SK-N-SH (cell line): Measurements from ENCODE around the gene BBIP1. TPM values are rescaled to one million over a fixed set of nuclear protein-coding genes. Genes with fewer than 3 reads are reported as not detected.

Experiments
- CTCF ChIA-PET: fragments of 300-600, 350-600 bp; formaldehyde crosslinking; extraction: SDS; loops from one replicate; lab custom pipeline; 2021; lab: Yijun Ruan, JAX
- POLR2A ChIA-PET: fragments of 350-600 bp; sonication (Branson Sonifier 250); formaldehyde crosslinking; extraction: SDS; loops from one replicate; lab custom pipeline; 2020; ENCODE audit warnings: antibody characterized with exemption, inconsistent platforms; lab: Yijun Ruan, JAX
- DNase-seq: peaks from one replicate; pipeline ENCODE4 v3.0.0; 2012
- H2AFZ ChIP-seq: fragments of 200-600 bp; sonication (generic); 2 replicates; pipeline ENCODE4 v1.8.1; 2016; ENCODE audit warnings: antibody characterized with exemption, mild to moderate bottlenecking, low read depth
- H3F3A ChIP-seq: fragments of 200-600 bp; sonication (generic); replicated peaks from 2 replicates; pipeline ENCODE3; 2016; ENCODE audit warnings: antibody characterized with exemption, mild to moderate bottlenecking; ENCODE audit not compliant: insufficient read depth
- H3K27ac ChIP-seq, 2 experiments: fragments of 200-500 bp in 1 of 2; fragments of 200-600 bp in 1 of 2; sonication (Bioruptor generic) in 1 of 2; sonication (generic), shearing (Covaris generic) in 1 of 2; 2 replicates each; pipeline versions ENCODE4 v1.5.1 to v1.6.1; 2014 to 2016; ENCODE audit warnings: low read depth in 2 of 2, inconsistent platforms in 1 of 2, low read length in 1 of 2, mild to moderate bottlenecking in 1 of 2, mixed read lengths in 1 of 2
- H3K27me3 ChIP-seq: fragments of 200-600 bp; sonication (generic), shearing (Covaris generic); 2 replicates; pipeline ENCODE4 v1.6.1; 2016; ENCODE audit warnings: mixed run types; ENCODE audit not compliant: insufficient read depth
- H3K36me3 ChIP-seq, 2 experiments: fragments of 200-500 bp in 1 of 2; fragments of 200-600 bp in 1 of 2; sonication (Bioruptor generic) in 1 of 2; sonication (generic) in 1 of 2; replicated peaks in 1 of 2; 2 replicates each; pipeline versions ENCODE3 to v1.5.1; 2014 to 2016; ENCODE audit warnings: low read length in 1 of 2, mild to moderate bottlenecking in 1 of 2; ENCODE audit not compliant: insufficient read depth in 2 of 2, control insufficient read depth in 1 of 2
- H3K4me1 ChIP-seq, 2 experiments: fragments of 200-500 bp in 1 of 2; fragments of 200-600 bp in 1 of 2; sonication (Bioruptor generic) in 1 of 2; sonication (generic), shearing (Covaris generic) in 1 of 2; 2 replicates each; pipeline versions ENCODE4 v1.5.1 to v1.6.1; 2014 to 2016; ENCODE audit warnings: low read depth in 1 of 2, low read length in 1 of 2, mixed run types in 1 of 2; ENCODE audit not compliant: insufficient read depth in 2 of 2, control insufficient read depth in 1 of 2
- H3K4me2 ChIP-seq: fragments of 200-600 bp; sonication (generic), shearing (Covaris generic); 2 replicates; pipeline ENCODE4 v1.6.1; 2017; ENCODE audit warnings: mixed run types
- H3K4me3 ChIP-seq, 2 experiments: fragments of 200-500 bp in 1 of 2; fragments of 200-600 bp in 1 of 2; sonication (Bioruptor generic) in 1 of 2; sonication (generic), shearing (Covaris generic) in 1 of 2; 2 replicates each; pipeline versions ENCODE4 v1.5.1 to v1.8.1; 2014 to 2016; ENCODE audit warnings: low read depth in 2 of 2, inconsistent platforms in 1 of 2, low read length in 1 of 2, mild to moderate bottlenecking in 1 of 2, mixed read lengths in 1 of 2, moderate library complexity in 1 of 2
- H3K79me2 ChIP-seq: fragments of 200-600 bp; sonication (generic); 2 replicates; pipeline ENCODE4 v1.8.1; 2017; ENCODE audit warnings: mild to moderate bottlenecking; ENCODE audit not compliant: insufficient read depth
- H3K9ac ChIP-seq: fragments of 200-600 bp; sonication (generic); 2 replicates; pipeline ENCODE4 v1.6.1; 2017; ENCODE audit warnings: mixed run types
- H3K9me2 ChIP-seq: fragments of 200-600 bp; sonication (generic); 2 replicates; pipeline ENCODE4 v1.6.1; 2017; ENCODE audit warnings: mixed run types
- H3K9me3 ChIP-seq: fragments of 200-600 bp; sonication (generic); 2 replicates; pipeline ENCODE4 v1.6.1; 2017; ENCODE audit warnings: mixed run types, mild to moderate bottlenecking, moderate library complexity
- H4K20me1 ChIP-seq: fragments of 200-600 bp; sonication (generic); 2 replicates; pipeline ENCODE4 v1.6.1; 2017; ENCODE audit warnings: mild to moderate bottlenecking, mixed run types; ENCODE audit not compliant: insufficient read depth
- ELF1 ChIP-seq: IDR thresholded peaks from 2 replicates; pipeline ENCODE4 v1.4.0; 2012
- FOXM1 ChIP-seq: IDR thresholded peaks from 2 replicates; pipeline ENCODE4 v1.4.0; 2012; ENCODE audit warnings: low read depth, mild to moderate bottlenecking
- GABPA ChIP-seq: IDR thresholded peaks from 2 replicates; pipeline ENCODE4 v1.4.0; 2012; ENCODE audit warnings: low read depth, mild to moderate bottlenecking
- IRF3 ChIP-seq: fragments of 150-350 bp; IDR thresholded peaks from 2 replicates; pipeline ENCODE4 v1.6.1; 2016; ENCODE audit warnings: mild to moderate bottlenecking, low read depth, low read length
- MEF2A ChIP-seq: IDR thresholded peaks from 2 replicates; pipeline ENCODE4 v1.4.0; 2012; ENCODE audit warnings: low read depth, borderline replicate concordance
- MXI1 ChIP-seq: IDR thresholded peaks from 2 replicates; pipeline ENCODE4 v1.6.1; 2012; ENCODE audit warnings: mild to moderate bottlenecking, low read depth, low read length, improper control_type of control experiment
- NRF1 ChIP-seq: IDR thresholded peaks from 2 replicates; pipeline ENCODE4 v1.6.1; 2012; ENCODE audit warnings: low read depth, mild to moderate bottlenecking, low read length
- PBX3 ChIP-seq: IDR thresholded peaks from 2 replicates; pipeline ENCODE4; 2012
- POLR2AphosphoS5 ChIP-seq: IDR thresholded peaks from 2 replicates; pipeline ENCODE4 v1.6.1; 2012; ENCODE audit warnings: low read depth, low read length
- RAD21 ChIP-seq: IDR thresholded peaks from 2 replicates; pipeline ENCODE4 v1.6.1; 2012; ENCODE audit warnings: mild to moderate bottlenecking, low read length
- RCOR1 ChIP-seq: fragments of 150-350 bp; IDR thresholded peaks from 2 replicates; pipeline ENCODE4 v1.6.1; 2017; ENCODE audit warnings: antibody characterized with exemption, low read length
- SMC3 ChIP-seq: IDR thresholded peaks from 2 replicates; pipeline ENCODE4 v1.6.1; 2012; ENCODE audit warnings: low read depth, low read length, improper control_type of control experiment
- TAF1 ChIP-seq: IDR thresholded peaks from 2 replicates; pipeline ENCODE4 v1.6.1; 2012; ENCODE audit warnings: low read depth, mild to moderate bottlenecking, low read length, moderate library complexity, borderline replicate concordance
- TCF12 ChIP-seq: IDR thresholded peaks from 2 replicates; pipeline ENCODE4 v1.4.0; 2012
- WGBS: methylation state at CpG from one replicate; pipeline ENCODE4 v1.1.6; 2017; ENCODE audit warnings: low lambda C conversion rate; 5-methylcytosine and 5-hydroxymethylcytosine counted together
- polyA plus RNA-seq, 3 experiments: library from polyadenylated mRNA; depleted of rRNA; stranded (reverse); fragments of >200 nt; gene quantifications; 2 replicates each; pipeline ENCODE4 v1.2.3, GENCODE V29; 2012

Gene BBIP1
- polyA plus RNA-seq, 1 of the 3 experiments (the other 2 are of a cell fraction): 16.2 TPM

- no peaks in the 10 kb centered on the region for H3K36me3 ChIP-seq
- H3K9me3 ChIP-seq: no peaks in the 10 kb centered on the region
- no peak overlapping the region for H3K4me2 ChIP-seq
- no peaks in the 10 kb centered on the region for H3K9me2 ChIP-seq
- CTCF ChIA-PET: no interaction called here
- TF ChIP-seq POLR2AphosphoS5: no peak
- H3F3A ChIP-seq: no peaks in the 10 kb centered on the region
- H3K4me3 ChIP-seq: no peak overlapping the region
- no peaks in the 10 kb centered on the region for H3K79me2 ChIP-seq
- H2AFZ ChIP-seq: no peak overlapping the region
- POLR2A ChIA-PET: no interaction called here
- peaks cover 0 to 37% of the 10 kb centered on the region in 2 experiments; a peak in 2 of 4 replicates for H3K4me1 ChIP-seq
- H3K9ac ChIP-seq: no peak overlapping the region
- H3K27ac ChIP-seq: no peak overlapping the region
- H3K27me3 ChIP-seq: no peaks in the 10 kb centered on the region
- H4K20me1 ChIP-seq: no peaks in the 10 kb centered on the region
- DNase-seq: no peak
These were observed 55.6 kb downstream of the BBIP1 start for GRCh38 chr10:110863361-110863760.

GRCh38 chr10:110862961-110863360, 56.0 kb downstream of the BBIP1 start:
- H3F3A ChIP-seq: no peaks in the 10 kb centered on the region
- no peaks in the 10 kb centered on the region for H3K9me3 ChIP-seq
- no peak for DNase-seq
- no peak overlapping the region for H3K27ac ChIP-seq
- no peak overlapping the region for H3K4me3 ChIP-seq
- H3K9me2 ChIP-seq: no peaks in the 10 kb centered on the region
- TF ChIP-seq TAF1 (no peak), MXI1 (no peak), TCF12 (no peak), MEF2A (no peak), FOXM1 (no peak), RAD21 (no peak), PBX3 (no peak), RCOR1 (no peak), GABPA (no peak), IRF3 (no peak), SMC3 (no peak), NRF1 (no peak), ELF1 (no peak), POLR2AphosphoS5 (no peak)
- H3K9ac ChIP-seq: no peak overlapping the region
- no peaks in the 10 kb centered on the region for H3K27me3 ChIP-seq
- peaks cover 0 to 41% of the 10 kb centered on the region in 2 experiments; a peak in 2 of 4 replicates for H3K4me1 ChIP-seq
- CTCF ChIA-PET: no interaction called here
- H4K20me1 ChIP-seq: no peaks in the 10 kb centered on the region
- WGBS: 80% methylated on average over 6 of the region's 6 CpGs
- no peak overlapping the region for H3K4me2 ChIP-seq
- no peaks in the 10 kb centered on the region for H3K36me3 ChIP-seq
- no peaks in the 10 kb centered on the region for H3K79me2 ChIP-seq
- POLR2A ChIA-PET: no interaction called here
- no peak overlapping the region for H2AFZ ChIP-seq
